Measurements from ENCODE around the gene CLEC11A. TPM values are rescaled to one million over a fixed set of nuclear protein-coding genes. Genes with fewer than 3 reads are reported as not detected.
A peak's percentile ranks its signal among the peaks of the same experiment; 100 is the strongest.

CLEC11A gene, protein sequence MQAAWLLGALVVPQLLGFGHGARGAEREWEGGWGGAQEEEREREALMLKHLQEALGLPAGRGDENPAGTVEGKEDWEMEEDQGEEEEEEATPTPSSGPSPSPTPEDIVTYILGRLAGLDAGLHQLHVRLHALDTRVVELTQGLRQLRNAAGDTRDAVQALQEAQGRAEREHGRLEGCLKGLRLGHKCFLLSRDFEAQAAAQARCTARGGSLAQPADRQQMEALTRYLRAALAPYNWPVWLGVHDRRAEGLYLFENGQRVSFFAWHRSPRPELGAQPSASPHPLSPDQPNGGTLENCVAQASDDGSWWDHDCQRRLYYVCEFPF
- total RNA-seq = 1 to 10 TPM; 8.4 to 9.6 TPM
- long read RNA-seq, partial matches to known transcripts = 0 of 3 reads
- long read RNA-seq, other reads (novel, unspliced or antisense) = 0 of 3 reads

DNA sequence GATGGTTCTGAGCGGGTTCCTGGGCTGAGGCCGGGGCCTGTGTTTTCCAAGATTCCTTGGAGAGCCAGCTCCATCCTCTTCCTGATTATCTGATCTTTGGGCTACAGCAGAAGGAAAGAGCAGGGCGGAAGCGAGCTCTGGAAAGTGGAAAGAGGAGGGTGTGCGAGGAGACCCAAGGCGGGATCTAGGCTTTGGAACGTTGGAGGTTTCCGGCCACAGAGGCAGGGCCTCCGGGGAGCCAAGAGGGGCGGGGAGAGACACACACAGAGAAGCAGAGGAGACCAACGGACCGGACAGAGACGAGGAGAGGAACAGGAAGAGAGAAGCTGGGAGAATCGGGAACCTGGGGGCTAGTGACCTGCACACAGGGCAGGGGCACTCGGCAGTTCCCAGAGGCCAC lies at the start of gene CLEC11A:
TSS of gene CLEC11A (plus strand) at position 296 of the 400 bp plus-strand sequence. CDS start 162 bp downstream, outside the sequence.
- intact Hi-C loops (cut with DNase I) = no loop called here
- ATAC-seq (peak in 1 of 2 donors; percentile 27), DNase-seq (peak; percentile 75)

DNA sequence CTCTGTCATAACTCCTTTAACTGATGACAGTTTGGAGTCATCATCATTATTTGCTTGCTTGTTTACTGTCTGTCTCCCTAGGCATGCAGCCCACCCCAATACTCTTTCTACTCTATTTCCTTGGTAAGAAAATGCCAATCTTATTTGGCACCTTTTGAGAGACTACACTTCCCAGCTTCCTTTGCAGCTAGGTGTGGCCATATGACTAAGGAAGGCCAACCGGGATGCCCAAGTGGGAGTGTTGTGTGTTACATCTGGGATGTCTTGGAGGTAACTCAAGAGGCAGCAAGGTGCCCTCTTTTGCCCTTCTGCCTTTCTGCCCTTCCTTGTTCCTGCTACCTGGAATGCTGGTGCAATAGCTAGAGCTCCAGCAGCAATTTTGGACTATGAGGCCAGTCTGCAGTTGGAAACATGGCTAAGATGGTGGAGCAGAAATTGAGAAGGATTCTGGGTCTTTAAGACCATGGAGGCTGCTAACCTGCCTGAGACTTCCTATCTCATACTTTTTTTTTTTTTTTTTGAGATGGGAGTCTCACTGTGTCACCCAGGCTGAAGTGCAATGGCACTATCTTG lies 46.5 kb upstream of the CLEC11A start:
- intact Hi-C loops (cut with DNase I) = no loop called here
- DNase-seq (no peak), ATAC-seq (no peak)

DNA sequence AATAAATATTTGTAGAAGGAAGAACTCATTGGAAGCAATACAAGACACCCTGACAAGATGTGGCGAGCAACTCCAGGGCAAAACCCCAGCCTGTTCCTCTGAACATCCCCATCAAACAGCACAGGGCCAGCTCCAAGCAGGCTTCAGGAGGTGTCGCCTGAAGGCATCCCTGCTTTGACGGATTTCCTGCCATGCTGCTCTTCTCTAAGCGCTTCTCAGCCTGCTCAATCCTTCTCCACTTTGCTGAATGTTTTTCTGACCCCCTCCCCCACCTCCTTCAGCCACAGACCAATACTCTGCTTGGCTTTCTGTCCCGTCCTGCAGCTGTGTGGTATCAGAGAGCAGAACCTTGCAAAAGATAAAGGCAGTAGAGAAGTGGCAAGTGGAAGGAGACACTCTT lies 45.5 kb upstream of the CLEC11A start:
- intact Hi-C loops (cut with DNase I) = no loop called here
- ATAC-seq (no peak), DNase-seq (no peak)

DNA sequence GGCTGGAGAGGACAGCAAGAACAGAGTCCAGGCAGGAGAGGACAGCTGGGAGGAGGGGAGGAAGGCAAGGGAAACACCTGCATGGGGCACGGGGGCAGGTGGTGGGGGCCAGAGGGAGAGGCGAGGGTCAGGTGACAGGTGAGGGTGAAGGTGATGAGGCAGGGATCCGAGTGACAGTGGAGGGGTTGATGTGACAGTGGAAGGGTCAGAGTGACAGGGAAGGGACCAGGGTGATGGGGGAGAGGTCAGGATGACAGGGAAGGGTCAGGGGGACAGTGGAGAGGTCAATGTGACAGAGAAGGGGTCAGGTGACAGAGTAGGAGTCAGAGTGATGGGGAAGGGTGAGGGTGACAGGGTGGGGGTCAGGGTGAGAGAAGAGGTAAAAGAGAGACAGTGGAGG lies 44.8 kb upstream of the CLEC11A start:
- DNase-seq (no peak), ATAC-seq (no peak)
- intact Hi-C loops (cut with DNase I) = no loop called here

DNA sequence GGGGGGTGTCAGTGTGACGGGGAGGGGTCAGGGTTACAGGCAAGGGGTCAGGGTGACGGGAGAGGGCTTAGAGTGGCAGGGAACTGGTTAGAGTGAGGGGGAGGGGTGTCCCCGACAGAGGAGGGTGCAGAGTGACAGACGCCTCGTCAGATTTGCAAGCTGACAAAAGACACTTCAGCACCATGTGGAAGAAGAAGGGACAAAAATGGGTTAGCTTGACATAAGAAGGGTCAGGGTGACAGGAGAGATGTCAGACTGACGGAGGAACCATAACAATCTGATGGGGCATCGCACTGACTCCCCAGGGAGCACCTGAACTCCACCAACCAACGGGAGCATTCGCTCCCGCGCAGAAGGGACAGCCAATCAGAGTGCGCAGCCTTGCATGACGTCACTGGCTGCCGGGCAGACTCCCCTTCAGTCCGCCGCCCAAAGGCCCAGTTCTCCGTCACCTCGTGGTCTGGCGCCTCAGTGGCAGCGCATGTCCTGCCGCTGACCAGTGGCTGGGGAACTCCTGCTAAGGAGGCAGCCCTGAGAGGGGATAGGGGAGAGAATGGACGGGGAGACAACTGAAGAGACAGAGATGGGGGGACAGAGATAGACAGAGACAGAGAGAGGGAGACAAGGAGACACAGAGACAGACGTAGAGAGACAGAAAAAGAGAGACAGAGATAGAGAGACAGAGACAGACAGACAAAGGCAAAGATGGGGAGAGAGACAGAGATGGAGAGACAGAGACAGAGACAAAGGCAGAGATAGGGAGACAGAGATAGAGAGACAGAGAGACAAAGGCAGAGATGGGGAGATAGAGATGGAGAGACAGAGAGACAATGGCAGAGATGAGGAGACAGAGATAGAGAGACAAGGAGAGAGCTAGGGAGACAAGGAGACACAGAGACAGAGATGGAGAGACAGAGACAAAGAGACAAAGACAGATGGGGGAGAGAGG lies 43.7 kb upstream of the CLEC11A start:
- DNase-seq (peak; percentile 83), ATAC-seq (peak; percentile 95 to 96)
- intact Hi-C loops (cut with DNase I) = no loop called here

DNA sequence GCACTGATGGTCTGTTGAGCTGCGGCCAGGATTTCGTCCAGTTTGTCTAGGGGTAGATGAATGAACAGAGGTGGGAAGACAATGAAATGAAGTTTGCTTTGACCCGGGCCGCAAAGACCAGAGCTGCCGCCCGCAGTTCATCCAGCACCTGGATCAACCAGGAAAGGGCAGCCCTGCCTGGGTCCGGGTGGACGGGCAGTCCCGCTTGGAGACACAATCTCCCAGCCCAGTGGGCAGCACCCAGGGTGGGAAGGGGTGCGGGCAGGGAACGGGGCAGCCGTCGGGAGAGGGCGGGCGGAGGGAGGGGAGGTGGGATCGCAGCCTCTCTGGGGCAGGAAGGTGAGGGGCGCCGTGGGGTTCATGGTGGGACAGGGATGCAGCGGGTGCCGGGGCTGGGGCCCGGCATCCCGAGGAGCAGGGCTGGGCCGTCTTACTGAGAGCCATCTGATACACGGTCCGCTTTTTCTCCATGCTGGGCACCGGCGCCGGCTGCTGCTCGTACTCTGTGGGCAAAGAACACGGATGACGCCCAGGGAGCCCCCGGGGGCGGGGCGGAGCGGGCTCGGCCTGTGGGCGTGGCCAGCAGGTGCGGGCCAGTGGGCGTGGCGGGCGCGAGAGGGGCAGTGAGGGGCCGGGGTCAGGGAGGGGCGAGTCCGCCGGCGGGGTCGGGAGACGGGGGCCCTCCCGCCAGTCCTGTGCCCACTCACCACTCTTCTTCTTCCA lies 36.7 kb upstream of the CLEC11A start:
- intact Hi-C loops (cut with DNase I) = no loop called here
- ATAC-seq (no peak), DNase-seq (no peak)

DNA sequence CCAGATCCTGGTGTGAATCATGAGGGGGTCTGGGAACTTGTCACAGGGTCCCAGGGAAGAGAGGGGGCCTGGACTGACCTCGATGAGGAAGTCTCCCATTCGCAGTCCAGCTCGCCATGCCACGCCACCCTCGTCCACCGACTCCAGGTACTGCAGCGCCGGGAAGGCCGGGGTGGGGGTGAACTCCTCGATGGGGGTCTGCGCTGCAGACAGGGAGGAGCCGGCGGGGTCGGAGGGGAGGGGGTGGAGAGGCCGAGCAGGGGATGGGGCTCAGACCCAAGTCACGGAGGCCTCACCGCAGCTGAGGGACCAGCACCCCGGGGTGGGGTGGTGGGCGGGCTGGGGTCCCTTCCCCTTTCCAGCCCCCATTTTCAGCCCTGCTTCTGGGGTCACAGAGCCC lies 34.4 kb upstream of the CLEC11A start:
- ATAC-seq (no peak), DNase-seq (no peak)
- intact Hi-C loops (cut with DNase I) = no loop called here

DNA sequence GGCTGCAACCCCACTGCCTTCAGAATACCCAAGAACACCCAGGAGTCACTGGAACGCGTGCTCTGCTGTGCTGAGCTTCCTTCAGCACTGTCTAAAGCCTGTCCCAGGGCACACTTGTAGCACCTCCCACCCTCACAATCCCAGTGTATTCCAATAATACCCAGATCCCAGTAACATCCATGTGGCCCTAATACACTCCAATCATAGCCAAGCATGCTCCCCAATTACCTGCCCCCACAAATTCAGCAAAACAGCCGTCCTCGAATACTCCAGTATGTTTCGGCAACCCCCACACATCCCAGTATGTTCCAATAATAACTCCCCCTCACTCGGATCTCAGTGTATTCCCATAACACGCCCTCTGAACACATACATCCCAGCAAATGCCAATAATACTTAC lies 32.7 kb upstream of the CLEC11A start:
- no peak for DNase-seq
- intact Hi-C loops (cut with DNase I) = no loop called here
- ATAC-seq = no peak

DNA sequence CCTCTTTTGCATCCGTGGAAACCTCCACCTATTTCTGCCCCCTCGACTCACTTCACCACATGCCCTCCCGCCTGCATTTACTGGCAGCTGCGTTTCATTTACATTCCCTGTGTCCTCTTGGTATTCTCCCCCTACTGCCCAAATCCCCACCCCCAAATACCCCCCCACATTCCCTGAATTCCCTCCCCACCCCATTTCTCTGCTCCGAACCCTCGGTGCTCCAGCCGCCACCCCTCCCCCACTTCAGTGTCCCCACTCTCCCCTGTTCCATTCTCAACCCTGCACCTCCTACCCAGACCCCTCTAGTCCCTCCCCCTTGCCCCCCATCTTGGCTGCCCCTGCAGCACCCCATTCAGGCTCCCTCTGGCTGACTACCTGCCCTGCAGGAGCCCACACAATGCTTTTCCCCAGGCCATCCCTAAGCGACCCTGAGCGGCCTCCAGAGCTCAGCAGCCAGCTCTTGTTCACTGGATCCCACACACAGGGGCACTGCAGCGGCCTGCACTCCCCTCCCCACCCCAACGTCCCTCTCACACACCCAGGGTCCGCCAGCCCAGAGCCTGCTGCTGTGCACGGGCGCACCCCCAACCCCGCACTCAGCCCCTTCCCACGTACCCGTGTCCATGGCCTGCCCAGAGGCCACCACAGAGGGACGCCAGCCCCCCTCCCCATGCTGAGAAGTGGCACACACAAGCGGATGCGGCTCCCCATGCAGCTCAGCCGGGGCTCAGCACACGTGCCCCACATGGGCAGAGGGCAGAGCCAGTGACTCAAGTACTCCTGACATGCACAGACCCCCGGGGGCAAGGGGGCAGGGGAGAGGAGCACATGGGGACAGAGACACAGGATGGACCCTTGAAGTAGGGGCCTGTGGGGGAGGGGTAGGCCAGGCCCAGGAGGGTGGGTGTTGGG lies 29.8 kb upstream of the CLEC11A start:
- no peak for ATAC-seq

DNA sequence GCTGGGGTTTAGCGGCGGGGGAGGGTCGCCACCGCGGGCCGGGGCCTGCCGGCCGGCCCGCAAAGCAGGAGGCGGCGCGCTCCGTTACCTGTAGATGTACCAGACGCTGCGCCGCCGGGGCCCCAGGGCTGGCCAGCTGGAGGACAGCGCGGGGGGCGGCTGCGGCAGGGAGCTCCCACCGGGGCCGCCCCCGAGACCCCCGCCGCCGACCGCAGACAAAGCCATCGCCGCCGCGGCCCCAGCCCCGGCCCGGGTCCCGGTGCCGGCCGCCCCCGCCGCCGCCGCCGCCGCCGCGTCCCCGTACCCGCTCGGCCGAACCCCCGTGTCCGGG lies 28.4 kb upstream of the CLEC11A start:
- intact Hi-C loops (cut with DNase I) = no loop called here
- ATAC-seq (no peak), DNase-seq (no peak)

More for the DNA sequence above, 29.8 kb upstream of the CLEC11A start:
- intact Hi-C loops (cut with DNase I) = no loop called here
- DNase-seq = no peak

DNA sequence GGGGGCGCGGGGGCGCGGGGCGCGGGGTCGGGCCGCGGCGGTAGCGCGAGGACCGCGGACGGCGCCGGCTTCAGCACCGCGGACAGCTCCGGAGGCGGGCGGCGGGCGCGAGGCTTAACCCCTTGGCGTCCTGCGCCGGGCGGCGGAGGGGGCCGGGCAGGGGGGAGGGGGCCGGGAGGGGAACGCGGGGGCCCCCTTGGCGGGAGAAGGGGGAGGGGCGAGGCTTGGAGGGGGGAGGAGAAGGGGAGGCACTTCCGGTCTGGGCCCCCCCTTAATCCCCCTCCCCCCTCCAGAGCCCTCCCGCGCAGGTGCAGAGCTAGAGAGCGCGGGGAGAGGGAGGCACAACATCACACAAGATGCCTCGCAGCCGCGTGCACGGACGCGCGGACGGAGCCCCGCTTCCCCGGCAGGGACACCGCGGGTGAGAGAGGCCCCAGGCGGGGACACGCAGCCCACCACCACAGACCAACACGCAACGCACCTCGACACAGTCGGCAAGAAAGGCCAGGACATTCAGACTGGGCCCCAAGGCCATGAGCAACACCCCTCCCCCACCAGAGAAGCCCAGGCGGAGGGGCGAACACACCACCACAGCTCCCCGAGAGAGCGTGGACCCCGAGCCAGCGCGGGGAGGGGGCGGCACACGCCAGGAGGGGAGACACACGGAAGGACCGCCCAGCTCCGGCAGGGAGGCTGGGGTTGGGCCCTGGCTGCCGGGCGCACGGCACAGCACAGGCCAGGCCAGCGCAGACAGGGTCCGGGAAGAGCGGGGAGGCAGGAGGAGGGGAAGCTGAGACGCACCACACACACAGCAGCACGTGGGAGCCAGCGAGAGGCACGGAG lies 27.7 kb upstream of the CLEC11A start:
- intact Hi-C loops (cut with DNase I) = no loop called here
- DNase-seq (no peak), ATAC-seq (peak; percentile 44 to 58)

DNA sequence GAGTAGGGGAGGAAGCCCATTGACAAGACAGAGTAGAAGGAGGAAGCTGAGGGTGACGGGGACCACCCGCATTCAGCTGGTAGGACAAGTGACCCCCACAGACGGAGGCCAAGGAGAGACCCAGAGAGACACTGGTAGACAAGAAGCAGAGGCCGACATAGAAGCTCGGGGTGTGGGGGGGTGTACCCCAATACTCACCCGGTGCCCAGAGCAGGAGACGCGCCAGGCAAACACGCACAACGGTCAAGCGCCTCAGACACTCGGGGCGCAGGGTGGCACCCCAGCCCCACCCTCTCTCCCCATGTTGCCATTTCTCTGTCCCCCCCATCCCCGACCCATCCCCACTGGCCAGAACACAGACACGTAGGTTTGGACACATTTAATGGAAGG lies 27.1 kb upstream of the CLEC11A start:
- DNase-seq (no peak), ATAC-seq (no peak)
- intact Hi-C loops (cut with DNase I) = no loop called here

DNA sequence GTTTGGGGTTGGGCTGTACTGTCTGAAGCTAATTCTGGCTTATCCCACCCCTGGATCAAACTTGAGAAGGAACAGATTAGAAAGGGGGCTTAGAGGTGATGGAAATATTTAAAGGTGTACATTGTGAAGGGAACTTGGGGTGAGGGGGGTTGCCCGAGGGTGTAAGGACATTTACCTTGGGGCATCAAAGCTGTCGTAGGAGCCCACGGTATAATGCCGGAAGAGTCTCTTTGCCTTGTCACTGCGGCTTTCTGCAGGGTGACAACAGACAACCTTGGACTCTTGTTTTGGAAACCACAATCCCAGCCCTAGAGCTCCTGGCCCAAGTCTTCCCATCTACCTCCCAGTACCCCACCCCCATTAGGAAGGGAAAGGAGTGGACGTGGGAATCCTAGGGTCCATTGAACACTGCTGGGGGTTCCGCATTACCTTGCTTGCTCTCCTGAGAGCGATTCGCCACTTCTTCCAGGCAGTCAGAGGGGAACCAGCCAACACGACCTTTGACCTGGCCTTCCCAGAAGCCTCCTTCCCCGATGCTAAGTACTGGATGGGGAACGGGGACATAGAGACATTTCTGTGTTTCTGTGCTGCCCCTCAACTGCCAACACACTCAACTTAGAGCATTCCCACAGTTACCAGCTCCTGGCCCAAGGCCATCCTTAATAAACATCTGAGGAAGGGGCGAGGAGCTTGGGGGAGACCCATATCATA lies 25.6 kb upstream of the CLEC11A start:
- intact Hi-C loops (cut with DNase I) = no loop called here
- ATAC-seq (no peak), DNase-seq (no peak)

DNA sequence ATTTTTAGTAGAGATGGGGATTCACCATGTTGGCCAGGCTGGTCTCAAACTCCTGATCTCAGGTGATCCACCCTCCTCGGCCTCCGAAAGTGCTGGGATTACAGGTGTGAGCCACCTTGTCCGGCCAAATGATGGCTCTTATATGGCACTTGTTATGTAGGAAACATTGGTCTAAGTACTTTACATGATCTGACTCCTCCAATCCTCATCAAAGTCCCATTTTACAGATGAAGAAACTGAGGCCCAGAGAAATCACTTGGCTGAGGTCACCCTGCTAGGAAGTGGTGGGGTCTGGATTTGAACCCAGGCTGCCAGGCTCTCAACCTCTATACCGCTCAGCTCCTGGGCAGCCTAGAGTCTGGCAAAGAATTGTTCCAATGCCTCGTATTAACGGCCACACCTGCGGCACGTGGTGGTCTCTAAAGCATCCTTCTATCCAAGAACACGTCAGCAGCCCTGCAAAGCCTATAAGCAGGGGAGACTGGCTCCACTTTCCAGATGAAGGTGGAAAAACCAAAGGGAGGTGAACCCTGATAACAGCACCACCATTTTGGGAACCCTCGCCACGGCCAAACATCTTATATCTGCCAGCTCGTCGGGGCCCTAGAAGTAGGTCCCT lies 21.7 kb upstream of the CLEC11A start:
- intact Hi-C loops (cut with DNase I) = loop anchor here (10.0 kb wide), 2 partner anchors 73 to 83 kb away; partner anchors contain the start of gene GPR32 (in 1 of the 2)
- ATAC-seq (no peak), DNase-seq (no peak)

DNA sequence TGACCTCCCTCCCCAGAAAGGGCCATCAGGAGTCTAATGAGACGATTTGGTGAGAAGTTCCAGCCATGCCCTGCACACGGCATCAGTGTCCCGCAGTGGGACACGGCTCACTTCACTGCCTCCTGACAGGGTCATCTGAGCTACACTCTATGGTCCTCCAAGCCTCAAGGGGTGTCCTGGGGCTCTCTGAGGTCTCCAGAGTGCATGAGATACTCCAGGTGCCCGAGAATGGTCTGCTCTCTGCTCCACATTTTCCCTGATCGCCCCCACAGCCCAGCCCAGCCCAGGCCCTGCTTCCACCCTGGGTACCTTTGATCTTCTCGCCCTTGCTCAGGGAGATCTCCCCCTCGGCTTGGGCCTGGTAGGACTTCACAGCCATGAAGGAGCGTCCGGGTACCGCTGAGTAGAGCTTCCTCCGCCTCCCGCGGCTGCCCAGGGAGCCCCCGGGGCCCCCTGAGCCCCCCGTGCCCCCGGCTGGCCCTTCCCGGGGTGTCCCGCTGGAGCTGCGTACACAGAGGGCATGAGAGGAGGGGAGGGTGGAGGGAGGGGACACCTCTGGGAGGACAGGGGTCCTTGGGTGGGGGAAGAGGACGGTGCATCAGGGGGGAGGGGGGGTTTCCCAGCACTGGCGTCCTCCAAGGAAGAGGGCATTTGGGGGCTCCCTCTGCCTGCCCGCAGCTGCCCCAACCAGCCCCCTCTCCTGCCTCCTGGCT lies 20.9 kb upstream of the CLEC11A start:
- intact Hi-C loops (cut with DNase I) = loop anchor here (10.0 kb wide), 2 partner anchors 72 to 82 kb away; partner anchors contain the start of gene GPR32 (in 1 of the 2)
- DNase-seq = no peak
- no peak for ATAC-seq
